ENCODE measurements around the gene CDKAL1.
"Not testable (repeated sequence)": the region's sequence is repeated elsewhere in the genome, so short reads cannot be mapped to it uniquely, and the experiment has no call there.

Gene CDKAL1

DNA sequence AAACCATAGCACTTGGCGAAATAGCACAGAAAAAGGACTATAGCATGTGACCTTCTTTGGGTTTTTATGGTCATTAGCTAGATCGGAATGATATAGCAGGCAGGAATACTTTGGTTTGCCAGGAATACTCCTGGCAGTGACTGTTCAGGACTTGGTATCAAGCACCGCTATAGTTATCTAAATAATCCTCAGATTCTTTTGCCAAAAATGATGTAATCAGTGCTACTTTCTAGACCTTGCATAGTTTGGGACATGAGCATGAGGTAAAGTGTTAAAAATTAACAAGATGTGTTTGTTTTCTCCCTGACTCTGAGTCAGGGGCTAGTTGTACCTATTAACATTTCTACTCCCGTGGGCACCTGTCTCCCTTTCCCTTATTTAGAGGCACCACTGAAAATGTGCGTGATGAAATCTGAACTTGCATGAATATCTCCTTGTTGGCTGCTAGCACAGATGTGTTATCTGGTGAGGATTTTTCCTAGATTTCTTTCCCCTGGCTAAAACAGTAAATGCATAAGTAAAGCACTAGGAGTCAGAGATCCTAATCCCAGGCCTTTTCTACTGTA, 511.0 kb downstream of the CDKAL1 start:
- DNase-seq: no peak

DNA sequence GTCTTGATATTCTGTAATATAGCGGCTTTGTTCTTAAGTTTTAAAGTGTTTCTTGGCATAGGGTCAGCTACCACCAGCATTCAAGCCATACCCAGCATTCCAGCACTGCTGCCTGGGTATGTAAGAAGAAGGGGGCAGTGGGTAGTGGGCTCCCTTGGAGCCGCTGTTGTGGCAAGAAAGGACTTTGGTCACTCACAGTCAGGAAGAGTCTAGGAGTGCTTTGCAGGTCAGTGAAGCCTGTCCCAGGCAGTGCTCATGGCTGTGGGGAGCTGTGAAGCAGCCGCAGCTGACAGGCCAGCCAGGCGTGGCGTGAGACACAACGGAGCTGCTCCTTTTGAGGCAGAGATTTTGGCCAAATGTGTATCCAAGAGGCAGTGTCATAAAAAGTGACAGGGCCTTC, 512.0 kb downstream of the CDKAL1 start:
- no peak for DNase-seq

GRCh38 chr6:21048047-21048446, 513.8 kb downstream of the CDKAL1 start:
- DNase-seq: no peak

DNA sequence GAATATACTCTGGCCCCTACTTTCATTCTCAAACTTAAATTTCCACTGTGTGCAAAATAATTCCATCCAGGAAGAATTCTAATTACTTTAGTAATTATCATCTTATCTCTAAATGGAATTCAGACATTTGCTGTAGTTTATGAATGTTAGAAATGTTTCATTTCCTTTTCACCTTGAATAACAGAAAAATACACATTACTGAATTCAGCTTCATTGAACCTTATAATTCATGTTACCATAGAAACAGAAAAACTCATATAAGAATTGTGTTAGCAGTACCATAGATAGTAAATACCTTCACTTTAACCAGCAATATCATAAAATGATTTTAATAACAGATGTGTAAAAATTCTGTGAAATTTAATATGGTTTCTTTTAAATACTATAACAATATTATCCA, 514.9 kb downstream of the CDKAL1 start:
- no peak for DNase-seq

DNA sequence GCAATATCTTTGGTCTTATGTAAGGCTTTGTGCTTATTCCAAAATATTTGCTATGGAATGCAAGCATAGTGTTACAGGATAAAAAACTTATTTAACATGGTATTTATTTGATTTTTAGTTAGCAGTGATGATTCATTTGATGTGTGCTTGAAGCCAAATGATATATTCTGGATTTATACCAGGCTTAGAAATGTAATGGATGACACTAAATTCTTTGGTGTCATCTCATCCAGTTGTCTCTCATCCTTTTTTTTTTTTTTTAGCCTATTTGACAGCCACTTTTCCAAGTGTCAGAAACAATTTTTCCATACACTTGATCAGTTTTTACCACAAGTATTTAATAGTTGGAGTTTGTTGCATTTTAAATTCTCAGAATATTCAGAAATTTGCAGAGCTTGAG, 515.3 kb downstream of the CDKAL1 start:
- no peak for DNase-seq

GRCh38 chr6:21050935-21051334, 516.7 kb downstream of the CDKAL1 start:
- no peak for DNase-seq

DNA sequence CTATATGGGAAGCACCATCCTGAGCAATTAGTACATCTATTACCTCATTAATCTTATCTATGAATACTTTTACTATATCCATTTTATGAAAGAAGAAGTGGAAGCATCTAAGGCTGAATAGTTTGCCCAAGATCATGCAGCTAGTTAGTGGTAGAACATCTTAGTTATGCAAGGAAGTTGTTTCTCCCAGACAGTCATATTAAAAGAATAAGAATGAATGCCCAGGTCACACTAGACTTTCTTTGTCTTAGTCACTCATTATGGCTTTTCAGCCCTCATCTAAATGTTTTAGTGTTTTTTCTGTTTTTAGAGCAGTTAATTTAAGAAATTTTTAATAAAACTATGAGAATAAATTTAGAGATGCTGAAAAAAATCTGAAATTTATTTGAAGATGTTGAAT, 517.5 kb downstream of the CDKAL1 start:
- no peak for DNase-seq

GRCh38 chr6:21053612-21054011, 519.4 kb downstream of the CDKAL1 start:
- DNase-seq: no peak

DNA sequence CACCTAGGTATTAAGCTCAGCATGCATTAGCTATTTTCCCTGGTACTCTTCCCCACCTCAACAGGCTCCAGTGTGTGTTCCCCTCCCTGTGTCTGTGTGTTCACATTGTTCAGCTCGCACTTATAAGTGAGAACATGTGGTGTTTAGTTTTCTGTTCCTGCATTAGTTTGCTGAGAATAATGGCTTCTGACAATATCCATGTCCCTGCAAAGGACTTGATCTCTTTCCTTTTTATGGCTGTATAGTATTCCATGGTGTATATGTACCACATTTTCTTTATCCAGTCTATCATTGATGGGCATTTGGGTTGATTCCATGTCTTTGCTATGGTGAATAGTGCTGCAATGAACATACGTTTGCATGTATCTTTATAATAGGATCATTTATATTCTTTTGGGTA, 521.2 kb downstream of the CDKAL1 start:
- not testable (repeated sequence) for DNase-seq

- no peak for DNase-seq
Observed at GRCh38 chr6:21061892-21062291, 527.6 kb downstream of the CDKAL1 start.

GRCh38 chr6:21064756-21065340, 530.6 kb downstream of the CDKAL1 start:
- no peak for DNase-seq

GRCh38 chr6:21067521-21067920, 533.3 kb downstream of the CDKAL1 start:
- DNase-seq: no peak

- DNase-seq: no peak
Observed at GRCh38 chr6:21070620-21071019, 536.4 kb downstream of the CDKAL1 start.

DNA sequence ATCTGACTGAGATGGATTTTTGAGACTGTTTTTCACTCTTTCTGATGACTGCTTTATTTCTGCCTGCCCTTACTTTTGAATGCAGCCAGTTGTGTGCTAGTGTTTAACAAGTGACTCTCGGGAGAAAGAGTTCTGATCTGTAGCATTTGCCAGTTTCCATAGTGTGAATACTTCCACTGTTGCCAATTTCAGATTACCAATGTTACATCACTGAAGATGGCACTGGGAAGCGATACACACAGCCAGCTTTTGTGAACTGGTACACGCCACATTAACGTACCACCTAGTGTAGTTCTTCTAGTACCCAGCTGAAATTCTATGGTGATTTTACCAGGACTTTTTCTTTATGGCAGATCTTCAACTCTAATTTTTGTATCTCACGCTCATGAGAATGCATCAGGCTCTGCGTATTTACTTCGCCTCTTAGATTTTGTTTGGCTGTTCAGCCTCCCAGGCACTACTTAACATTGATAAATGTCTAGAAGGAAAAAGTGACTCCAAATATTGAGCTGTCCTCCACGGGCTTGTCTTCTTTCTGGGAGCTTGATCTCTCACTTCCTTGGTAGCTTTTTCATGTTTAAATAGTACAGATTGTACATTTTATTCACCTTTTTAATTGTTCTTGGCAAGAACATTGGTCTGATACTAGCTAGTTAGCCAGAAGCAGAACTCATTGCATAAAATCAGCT, 537.7 kb downstream of the CDKAL1 start:
- DNase-seq: no peak

GRCh38 chr6:21073318-21073839, 539.1 kb downstream of the CDKAL1 start:
- no peak for DNase-seq

GRCh38 chr6:21074484-21074883, 540.2 kb downstream of the CDKAL1 start:
- no peak for DNase-seq

DNA sequence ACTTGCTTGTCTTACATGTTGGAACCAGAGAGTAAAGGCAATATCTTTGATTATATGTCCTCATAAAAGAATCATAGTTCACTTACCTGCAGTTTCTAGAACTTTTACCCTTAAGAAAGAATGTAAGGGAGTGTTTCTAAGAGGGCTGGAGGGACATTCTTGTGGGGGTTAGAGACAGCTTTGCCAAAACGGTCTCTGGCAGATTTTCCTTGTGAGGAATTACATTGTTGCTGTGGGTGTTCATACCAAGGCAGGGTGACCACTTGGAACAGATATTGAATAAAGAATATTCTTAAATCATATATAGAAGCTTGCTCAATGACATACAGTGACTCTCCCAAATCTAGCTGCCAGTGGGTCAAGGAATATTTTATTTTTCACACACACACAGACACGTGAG, 541.7 kb downstream of the CDKAL1 start:
- DNase-seq: no peak

DNA sequence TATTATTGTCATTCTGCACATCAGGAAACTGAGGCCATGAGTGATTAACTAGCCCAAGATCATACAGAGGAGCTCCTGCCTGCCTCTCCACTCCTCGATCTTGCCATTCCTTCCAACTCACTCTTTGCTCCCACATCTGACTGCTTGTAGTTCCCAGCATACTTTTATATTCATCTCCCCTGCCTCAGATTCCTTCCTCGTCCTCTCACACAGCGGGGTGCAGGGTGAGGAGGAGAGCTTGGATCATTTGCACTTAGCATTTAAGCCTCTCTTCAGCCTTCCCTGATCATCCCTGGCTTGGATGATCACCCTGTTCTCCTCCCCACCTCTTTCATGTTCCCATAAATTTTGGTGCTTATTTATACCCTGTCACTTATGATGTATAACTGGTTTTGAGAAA, 544.2 kb downstream of the CDKAL1 start:
- DNase-seq: no peak

DNA sequence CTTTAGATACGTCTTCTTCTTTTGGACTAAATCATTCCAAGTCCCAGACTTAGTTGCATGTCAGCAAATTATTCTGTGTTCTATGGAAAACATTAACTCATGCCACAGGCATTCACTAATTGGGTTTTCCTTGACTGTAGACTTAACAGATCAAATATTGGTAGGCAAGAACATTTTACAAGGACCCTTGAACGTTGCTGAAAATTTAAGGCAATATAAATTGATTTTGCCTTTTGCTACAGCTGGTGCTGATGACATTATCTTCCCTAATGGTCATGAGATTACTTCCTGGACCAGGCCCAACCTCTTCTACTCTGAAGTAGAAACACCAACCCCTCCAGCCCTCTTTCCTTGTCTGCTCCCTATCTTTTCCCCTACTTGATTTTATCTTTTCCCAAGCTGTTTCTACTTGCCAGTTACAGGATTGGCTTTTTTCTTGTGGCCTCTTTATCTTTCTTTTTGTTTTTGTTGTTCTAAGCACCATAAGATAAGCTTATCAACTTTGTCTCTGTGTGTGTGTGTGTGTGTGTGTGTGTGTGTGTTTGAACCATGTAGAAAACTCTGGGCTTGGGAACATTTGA, 545.3 kb downstream of the CDKAL1 start:
- no peak for DNase-seq

DNA sequence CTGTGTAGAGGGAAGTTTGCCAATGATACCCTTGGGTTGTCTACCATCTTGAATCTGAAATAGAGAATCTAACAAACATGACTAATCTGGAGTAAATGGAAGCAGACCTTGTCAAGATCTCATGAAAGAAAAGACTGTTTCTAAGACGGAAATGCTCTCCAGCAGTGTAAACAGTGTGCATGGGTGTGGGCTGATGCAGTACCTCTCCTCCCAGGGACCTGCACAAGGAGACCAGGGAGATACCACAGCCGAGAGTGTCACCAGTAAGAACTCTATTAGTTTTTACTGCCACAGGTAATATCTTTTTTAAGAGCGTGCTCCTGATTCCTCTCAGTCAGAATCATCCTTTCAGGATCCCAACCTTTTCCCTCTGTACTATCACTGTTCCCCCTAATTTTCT, 546.0 kb downstream of the CDKAL1 start:
- no peak for DNase-seq

- no peak for DNase-seq
Observed at GRCh38 chr6:21082091-21082490, 547.8 kb downstream of the CDKAL1 start.

GRCh38 chr6:21083708-21084107, 549.5 kb downstream of the CDKAL1 start:
- DNase-seq: no peak

DNA sequence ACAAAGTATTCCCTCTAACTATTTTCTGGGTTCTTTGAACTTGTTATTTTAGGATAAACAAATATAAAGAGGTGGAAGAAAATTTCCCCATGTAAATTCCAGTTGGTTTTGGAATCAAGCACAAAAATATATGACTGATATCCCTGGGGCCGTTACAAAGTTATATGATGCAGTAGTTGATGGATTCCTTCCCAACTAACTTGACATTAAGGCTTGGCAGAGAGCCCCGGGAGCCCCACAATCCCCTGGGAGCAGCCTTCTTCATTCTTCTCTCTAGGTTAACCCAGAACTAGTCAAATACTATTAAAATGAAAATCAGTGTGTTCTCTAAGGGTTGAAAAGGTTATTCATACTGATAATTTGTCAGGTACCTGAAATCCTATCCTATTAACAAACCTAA, 550.4 kb downstream of the CDKAL1 start:
- DNase-seq: no peak

GRCh38 chr6:21085211-21085610, 551.0 kb downstream of the CDKAL1 start:
- no peak for DNase-seq
